HL-60 (cell line): ENCODE results near the gene VCAN.

ENCODE experiments used
- DNase-seq, 2 experiments: peaks; one replicate each; pipeline ENCODE4 v3.0.0-alpha.2; 2010 to 2020; ENCODE audit warnings: low read depth in 1 of 2, low spot score in 1 of 2
- H3K27ac ChIP-seq: fragments of 250-450 bp; sonication (Bioruptor Pico); replicated peaks from 2 replicates; pipeline ENCODE4 v1.5.1; 2020; ENCODE audit warnings: mild to moderate bottlenecking, moderate library complexity
- H3K27me3 ChIP-seq: fragments of 250-450 bp; sonication (Bioruptor Pico); 2 replicates; pipeline ENCODE4 v1.5.1; 2021; ENCODE audit warnings: mild to moderate bottlenecking, moderate library complexity; ENCODE audit not compliant: insufficient read depth, poor library complexity, severe bottlenecking
- H3K4me3 ChIP-seq: replicated peaks from 2 replicates; pipeline ENCODE4 v1.5.1; 2011; ENCODE audit warnings: mild to moderate bottlenecking, control low read depth, low read length; ENCODE audit not compliant: insufficient read depth
- CTCF ChIP-seq: IDR thresholded peaks from one replicate; pipeline ENCODE4 v1.5.1; 2011; ENCODE audit warnings: low read length, control low read depth, inconsistent platforms; ENCODE audit not compliant: insufficient read depth
- GABPA ChIP-seq: IDR thresholded peaks from 2 replicates; pipeline ENCODE4 v1.6.1; 2012; ENCODE audit warnings: low read depth
- POLR2AphosphoS5 ChIP-seq: IDR thresholded peaks from 2 replicates; pipeline ENCODE4 v1.6.1; 2012; ENCODE audit warnings: low read depth
- SPI1 ChIP-seq: IDR thresholded peaks from 2 replicates; pipeline ENCODE4 v1.6.1; 2012; ENCODE audit warnings: low read depth, mild to moderate bottlenecking, borderline replicate concordance
- TF ChIP-seq, protein P1 (sequence below): IDR thresholded peaks from 2 replicates; pipeline ENCODE4 v1.6.1; 2012; ENCODE audit warnings: low read depth; ENCODE audit not compliant: insufficient replicate concordance

The VCAN gene

GRCh38 chr5:83494087-83494620 is 22.6 kb downstream of the VCAN start:
- H3K27ac ChIP-seq = no peak overlapping the region
- no peaks in the 10 kb centered on the region for H3K27me3 ChIP-seq
- TF ChIP-seq, protein P1, sequence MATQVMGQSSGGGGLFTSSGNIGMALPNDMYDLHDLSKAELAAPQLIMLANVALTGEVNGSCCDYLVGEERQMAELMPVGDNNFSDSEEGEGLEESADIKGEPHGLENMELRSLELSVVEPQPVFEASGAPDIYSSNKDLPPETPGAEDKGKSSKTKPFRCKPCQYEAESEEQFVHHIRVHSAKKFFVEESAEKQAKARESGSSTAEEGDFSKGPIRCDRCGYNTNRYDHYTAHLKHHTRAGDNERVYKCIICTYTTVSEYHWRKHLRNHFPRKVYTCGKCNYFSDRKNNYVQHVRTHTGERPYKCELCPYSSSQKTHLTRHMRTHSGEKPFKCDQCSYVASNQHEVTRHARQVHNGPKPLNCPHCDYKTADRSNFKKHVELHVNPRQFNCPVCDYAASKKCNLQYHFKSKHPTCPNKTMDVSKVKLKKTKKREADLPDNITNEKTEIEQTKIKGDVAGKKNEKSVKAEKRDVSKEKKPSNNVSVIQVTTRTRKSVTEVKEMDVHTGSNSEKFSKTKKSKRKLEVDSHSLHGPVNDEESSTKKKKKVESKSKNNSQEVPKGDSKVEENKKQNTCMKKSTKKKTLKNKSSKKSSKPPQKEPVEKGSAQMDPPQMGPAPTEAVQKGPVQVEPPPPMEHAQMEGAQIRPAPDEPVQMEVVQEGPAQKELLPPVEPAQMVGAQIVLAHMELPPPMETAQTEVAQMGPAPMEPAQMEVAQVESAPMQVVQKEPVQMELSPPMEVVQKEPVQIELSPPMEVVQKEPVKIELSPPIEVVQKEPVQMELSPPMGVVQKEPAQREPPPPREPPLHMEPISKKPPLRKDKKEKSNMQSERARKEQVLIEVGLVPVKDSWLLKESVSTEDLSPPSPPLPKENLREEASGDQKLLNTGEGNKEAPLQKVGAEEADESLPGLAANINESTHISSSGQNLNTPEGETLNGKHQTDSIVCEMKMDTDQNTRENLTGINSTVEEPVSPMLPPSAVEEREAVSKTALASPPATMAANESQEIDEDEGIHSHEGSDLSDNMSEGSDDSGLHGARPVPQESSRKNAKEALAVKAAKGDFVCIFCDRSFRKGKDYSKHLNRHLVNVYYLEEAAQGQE = no peak
- DNase-seq = no peak
- no peak overlapping the region for H3K4me3 ChIP-seq

DNA sequence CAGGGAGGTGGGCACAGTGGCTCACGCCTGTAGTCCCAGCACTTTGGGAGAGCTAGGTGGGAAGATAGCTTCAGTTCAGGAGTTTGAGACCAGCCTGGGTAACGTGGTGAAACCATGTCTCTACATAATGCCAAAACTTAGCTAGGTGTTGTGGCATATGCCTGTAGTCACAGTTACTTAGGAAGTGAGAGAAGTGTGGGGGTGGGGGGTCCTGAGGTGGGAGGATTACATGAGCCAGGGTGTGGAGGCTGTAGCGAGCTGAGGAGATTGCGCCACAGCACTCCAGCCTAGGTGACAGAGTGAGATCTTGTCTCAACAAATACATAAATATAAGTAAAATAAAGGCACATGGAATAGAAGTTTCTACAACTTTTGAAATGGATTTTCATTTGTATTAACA is 23.1 kb downstream of the VCAN start:
- H3K27me3 ChIP-seq = no peaks in the 10 kb centered on the region
- H3K27ac ChIP-seq = no peak overlapping the region
- no peak overlapping the region for H3K4me3 ChIP-seq
- TF ChIP-seq POLR2AphosphoS5 (no peak), SPI1 (no peak), CTCF (no peak), GABPA (no peak)
- TF ChIP-seq, protein P1 = no peak
- no peak for DNase-seq

DNA sequence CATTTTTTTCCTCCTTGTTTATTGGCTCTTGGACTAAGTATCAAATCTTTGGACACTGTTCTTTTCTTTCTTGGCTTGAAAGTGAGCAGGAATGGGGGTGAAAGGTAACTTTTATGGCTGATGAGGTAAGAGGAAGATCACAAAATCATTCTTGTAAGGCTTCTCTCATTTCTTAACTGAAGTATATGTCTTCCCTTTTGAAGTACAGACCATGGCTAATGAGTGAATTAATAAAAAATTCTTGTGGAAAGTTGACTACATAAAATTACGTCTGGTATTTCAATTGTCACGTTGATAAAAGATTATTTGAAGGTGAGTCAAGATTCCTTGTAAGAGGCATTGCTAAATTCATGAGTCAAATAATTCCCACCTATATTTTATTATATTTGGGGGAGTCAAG is 25.1 kb downstream of the VCAN start:
- H3K27ac ChIP-seq = no peak overlapping the region
- DNase-seq = no peak
- TF ChIP-seq CTCF (no peak), SPI1 (no peak), GABPA (no peak), POLR2AphosphoS5 (no peak)
- TF ChIP-seq, protein P1 = no peak

More for the DNA sequence above, 25.1 kb downstream of the VCAN start:
- H3K27me3 ChIP-seq = no peaks in the 10 kb centered on the region
- no peak overlapping the region for H3K4me3 ChIP-seq
